ENCODE results near the gene HOXA11. TPM values are rescaled to one million over a fixed set of nuclear protein-coding genes. Genes with fewer than 3 reads are reported as not detected.
A peak's percentile ranks its signal among the peaks of the same experiment; 100 is the strongest.

The HOXA11 gene
- total and polyA plus RNA-seq, 10 of the 15 experiments (the other 5 are each of a cell fraction or from before 2014, with no cell fraction given), result not detected

DNA sequence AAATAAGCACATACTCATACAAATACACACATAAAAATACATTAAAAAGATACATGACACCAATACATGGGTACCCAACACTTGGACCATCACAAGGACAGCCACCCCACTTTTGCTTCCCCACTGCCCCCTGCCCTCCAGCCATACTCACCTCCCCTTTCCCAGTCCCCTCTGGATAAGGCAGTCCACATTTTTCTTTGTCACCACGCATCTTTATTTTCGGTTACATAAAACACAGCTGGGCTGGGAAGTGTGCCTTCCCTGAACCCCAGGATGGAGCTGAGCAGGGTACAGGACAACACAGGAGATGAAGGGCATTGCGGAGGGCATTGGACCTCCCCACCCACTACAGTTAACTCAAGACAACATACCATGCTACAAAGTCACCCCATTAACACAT, 31.5 kb downstream of the HOXA11 start (continued):
- TF ChIP-seq, protein P1, sequence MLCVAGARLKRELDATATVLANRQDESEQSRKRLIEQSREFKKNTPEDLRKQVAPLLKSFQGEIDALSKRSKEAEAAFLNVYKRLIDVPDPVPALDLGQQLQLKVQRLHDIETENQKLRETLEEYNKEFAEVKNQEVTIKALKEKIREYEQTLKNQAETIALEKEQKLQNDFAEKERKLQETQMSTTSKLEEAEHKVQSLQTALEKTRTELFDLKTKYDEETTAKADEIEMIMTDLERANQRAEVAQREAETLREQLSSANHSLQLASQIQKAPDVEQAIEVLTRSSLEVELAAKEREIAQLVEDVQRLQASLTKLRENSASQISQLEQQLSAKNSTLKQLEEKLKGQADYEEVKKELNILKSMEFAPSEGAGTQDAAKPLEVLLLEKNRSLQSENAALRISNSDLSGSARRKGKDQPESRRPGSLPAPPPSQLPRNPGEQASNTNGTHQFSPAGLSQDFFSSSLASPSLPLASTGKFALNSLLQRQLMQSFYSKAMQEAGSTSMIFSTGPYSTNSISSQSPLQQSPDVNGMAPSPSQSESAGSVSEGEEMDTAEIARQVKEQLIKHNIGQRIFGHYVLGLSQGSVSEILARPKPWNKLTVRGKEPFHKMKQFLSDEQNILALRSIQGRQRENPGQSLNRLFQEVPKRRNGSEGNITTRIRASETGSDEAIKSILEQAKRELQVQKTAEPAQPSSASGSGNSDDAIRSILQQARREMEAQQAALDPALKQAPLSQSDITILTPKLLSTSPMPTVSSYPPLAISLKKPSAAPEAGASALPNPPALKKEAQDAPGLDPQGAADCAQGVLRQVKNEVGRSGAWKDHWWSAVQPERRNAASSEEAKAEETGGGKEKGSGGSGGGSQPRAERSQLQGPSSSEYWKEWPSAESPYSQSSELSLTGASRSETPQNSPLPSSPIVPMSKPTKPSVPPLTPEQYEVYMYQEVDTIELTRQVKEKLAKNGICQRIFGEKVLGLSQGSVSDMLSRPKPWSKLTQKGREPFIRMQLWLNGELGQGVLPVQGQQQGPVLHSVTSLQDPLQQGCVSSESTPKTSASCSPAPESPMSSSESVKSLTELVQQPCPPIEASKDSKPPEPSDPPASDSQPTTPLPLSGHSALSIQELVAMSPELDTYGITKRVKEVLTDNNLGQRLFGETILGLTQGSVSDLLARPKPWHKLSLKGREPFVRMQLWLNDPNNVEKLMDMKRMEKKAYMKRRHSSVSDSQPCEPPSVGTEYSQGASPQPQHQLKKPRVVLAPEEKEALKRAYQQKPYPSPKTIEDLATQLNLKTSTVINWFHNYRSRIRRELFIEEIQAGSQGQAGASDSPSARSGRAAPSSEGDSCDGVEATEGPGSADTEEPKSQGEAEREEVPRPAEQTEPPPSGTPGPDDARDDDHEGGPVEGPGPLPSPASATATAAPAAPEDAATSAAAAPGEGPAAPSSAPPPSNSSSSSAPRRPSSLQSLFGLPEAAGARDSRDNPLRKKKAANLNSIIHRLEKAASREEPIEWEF (IDR thresholded peaks at IDR 0.05; ENCODE audit: insufficient replicate concordance, low read depth, low read length), result no peak
- TF ChIP-seq NR2C2 (IDR thresholded peaks at IDR 0.05; ENCODE audit: borderline replicate concordance, control insufficient read depth, insufficient read length, low read depth), result no peak

DNA sequence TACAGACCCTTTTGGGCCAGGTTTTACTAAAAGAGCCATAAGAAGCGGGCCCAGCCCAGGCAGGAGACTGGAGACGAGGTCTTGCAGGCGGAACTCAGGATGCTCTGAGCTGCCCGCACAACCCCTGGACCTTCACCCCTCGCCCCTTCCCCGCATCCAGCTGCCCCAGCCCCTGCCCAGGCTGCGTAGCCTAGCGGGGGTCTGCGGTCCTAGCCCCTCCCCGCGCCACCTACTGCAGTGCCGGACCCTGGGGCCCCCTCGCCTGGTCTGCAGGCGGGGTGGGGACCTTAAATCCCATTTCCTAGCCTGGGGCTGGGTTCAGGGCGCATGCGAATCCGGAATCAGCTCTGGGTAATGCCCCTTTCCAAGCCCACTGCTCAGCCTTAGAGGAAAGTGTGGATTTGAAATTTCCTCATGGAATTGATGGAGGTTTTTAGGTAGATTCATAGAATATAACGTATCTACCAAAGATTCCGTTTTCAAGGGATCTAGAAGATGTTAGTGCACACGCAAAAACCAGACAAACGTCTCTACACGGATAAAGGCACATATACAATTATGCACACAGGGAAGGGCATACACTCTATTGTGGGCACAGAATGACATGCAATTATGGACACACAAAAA, 32.1 kb downstream of the HOXA11 start:
- Histone ChIP-seq H3K4me1 (ENCODE audit: control insufficient read depth, insufficient read depth, low read length) (no peaks in the 10 kb centered on the region; the same call in 1 of the 2 replicates), H4K20me1 (ENCODE audit: control insufficient read depth, insufficient read depth) (no peaks in the 10 kb centered on the region), H3K36me3 (ENCODE audit: control insufficient read depth in 2 of 2, insufficient read depth in 2 of 2, low read length in 1 of 2) (no peaks in the 10 kb centered on the region), H3K9me3 (replicated peaks; ENCODE audit: control insufficient read depth, insufficient read depth, low read length) (no peaks in the 10 kb centered on the region; the same call in 2 of the 3 replicates), H3K4me2 (ENCODE audit: control insufficient read depth, insufficient read depth) (no peak overlapping the region), H3K27me3 (replicated peaks in 1 of 2; ENCODE audit: control insufficient read depth in 2 of 2, insufficient read depth in 2 of 2, low read length in 1 of 2) (peaks cover 20 to 57% of the 10 kb centered on the region in 2 experiments), H3K4me3 (no peak overlapping the region), H2AFZ (ENCODE audit: control insufficient read depth, low read depth, low read length) (no peak overlapping the region), H3K79me2 (ENCODE audit: control insufficient read depth, insufficient read depth, low read length) (no peaks in the 10 kb centered on the region), H3K27ac (ENCODE audit: control insufficient read depth, insufficient read depth) (no peak overlapping the region), H3K9ac (ENCODE audit: control insufficient read depth, insufficient read depth, low read length) (no peak overlapping the region)
- TF ChIP-seq, protein P2, sequence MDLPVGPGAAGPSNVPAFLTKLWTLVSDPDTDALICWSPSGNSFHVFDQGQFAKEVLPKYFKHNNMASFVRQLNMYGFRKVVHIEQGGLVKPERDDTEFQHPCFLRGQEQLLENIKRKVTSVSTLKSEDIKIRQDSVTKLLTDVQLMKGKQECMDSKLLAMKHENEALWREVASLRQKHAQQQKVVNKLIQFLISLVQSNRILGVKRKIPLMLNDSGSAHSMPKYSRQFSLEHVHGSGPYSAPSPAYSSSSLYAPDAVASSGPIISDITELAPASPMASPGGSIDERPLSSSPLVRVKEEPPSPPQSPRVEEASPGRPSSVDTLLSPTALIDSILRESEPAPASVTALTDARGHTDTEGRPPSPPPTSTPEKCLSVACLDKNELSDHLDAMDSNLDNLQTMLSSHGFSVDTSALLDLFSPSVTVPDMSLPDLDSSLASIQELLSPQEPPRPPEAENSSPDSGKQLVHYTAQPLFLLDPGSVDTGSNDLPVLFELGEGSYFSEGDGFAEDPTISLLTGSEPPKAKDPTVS (IDR thresholded peaks at IDR 0.05; ENCODE audit: low read depth, low read length), result no peak
- TF ChIP-seq TBL1XR1 (IDR thresholded peaks at IDR 0.05; ENCODE audit: low read depth, low read length) (no peak), PML (IDR thresholded peaks at IDR 0.05; ENCODE audit: low read length) (no peak), TCF7 (IDR thresholded peaks at IDR 0.05; ENCODE audit: borderline replicate concordance) (no peak), SUZ12 (IDR thresholded peaks at IDR 0.05; ENCODE audit: unreplicated experiment) (peak; percentile 40), ZNF274 (IDR thresholded peaks at IDR 0.05; ENCODE audit: insufficient read depth, insufficient read length) (no peak)
- TF ChIP-seq, protein P3, sequence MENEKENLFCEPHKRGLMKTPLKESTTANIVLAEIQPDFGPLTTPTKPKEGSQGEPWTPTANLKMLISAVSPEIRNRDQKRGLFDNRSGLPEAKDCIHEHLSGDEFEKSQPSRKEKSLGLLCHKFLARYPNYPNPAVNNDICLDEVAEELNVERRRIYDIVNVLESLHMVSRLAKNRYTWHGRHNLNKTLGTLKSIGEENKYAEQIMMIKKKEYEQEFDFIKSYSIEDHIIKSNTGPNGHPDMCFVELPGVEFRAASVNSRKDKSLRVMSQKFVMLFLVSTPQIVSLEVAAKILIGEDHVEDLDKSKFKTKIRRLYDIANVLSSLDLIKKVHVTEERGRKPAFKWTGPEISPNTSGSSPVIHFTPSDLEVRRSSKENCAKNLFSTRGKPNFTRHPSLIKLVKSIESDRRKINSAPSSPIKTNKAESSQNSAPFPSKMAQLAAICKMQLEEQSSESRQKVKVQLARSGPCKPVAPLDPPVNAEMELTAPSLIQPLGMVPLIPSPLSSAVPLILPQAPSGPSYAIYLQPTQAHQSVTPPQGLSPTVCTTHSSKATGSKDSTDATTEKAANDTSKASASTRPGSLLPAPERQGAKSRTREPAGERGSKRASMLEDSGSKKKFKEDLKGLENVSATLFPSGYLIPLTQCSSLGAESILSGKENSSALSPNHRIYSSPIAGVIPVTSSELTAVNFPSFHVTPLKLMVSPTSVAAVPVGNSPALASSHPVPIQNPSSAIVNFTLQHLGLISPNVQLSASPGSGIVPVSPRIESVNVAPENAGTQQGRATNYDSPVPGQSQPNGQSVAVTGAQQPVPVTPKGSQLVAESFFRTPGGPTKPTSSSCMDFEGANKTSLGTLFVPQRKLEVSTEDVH (IDR thresholded peaks at IDR 0.05; ENCODE audit: low read depth, partially characterized antibody), result no peak
- ChIA-PET RAD21 (ENCODE audit: unreplicated experiment) (no interaction called here), POLR2A (no interaction called here), SMC1A (ENCODE audit: uncharacterized antibody, unreplicated experiment) (no interaction called here), CTCF (interaction anchor here (0.7 to 5.5 kb wide), 3 partner anchors 9 to 297 kb away, joined by 4 to 38 read pairs (median 30); no protein-coding TSS in a partner anchor)
- in situ Hi-C loops (cut with MboI), result loop anchor here (25.0 kb wide), 1 partner anchor 1066 kb away; no protein-coding TSS in a partner anchor
- FAIRE-seq (no peak), DNase-seq (ENCODE audit: low read depth, low spot score) (no peak), ATAC-seq (no peak)
- intact Hi-C loops (cut with micrococcal nuclease; ENCODE audit: unreplicated experiment), result no loop called here
- 55% methylated on average over 12 of the region's 22 CpGs for WGBS (ENCODE audit: insufficient coverage, insufficient replicate concordance, low lambda C conversion rate, missing lambda C conversion rate)
- no TSS peak for BruUV-seq (replicated peaks)
